Upper lobe of right lung (tissue), 1 donor: ENCODE measurements around the gene NDUFAF5. TPM values are rescaled to one million over a fixed set of nuclear protein-coding genes. Genes with fewer than 3 reads are reported as not detected.

Experiments used
- ATAC-seq: fragments of 200-7000 bp; cut with Tn5 transposase; one replicate; pipeline ENCODE4 v1.9.1; 2020; ENCODE audit warnings: mild to moderate bottlenecking, moderate library complexity
- DNase-seq: peaks from one replicate; pipeline ENCODE4 v3.0.0-alpha.2; 2020
- H3K27ac ChIP-seq: fragments of 200-600 bp; one replicate; pipeline ENCODE4 v1.8.0; 2022
- H3K27me3 ChIP-seq: fragments of 200-600 bp; one replicate; pipeline ENCODE4 v1.8.0; 2022; ENCODE audit warnings: mild to moderate bottlenecking
- H3K36me3 ChIP-seq: fragments of 200-600 bp; one replicate; pipeline ENCODE4 v1.8.0; 2022
- H3K4me1 ChIP-seq: fragments of 200-600 bp; one replicate; pipeline ENCODE4 v1.8.0; 2022
- H3K4me3 ChIP-seq: fragments of 200-600 bp; one replicate; pipeline ENCODE4 v1.8.0; 2022; ENCODE audit warnings: mild to moderate bottlenecking
- H3K9me3 ChIP-seq: fragments of 200-600 bp; one replicate; pipeline ENCODE4 v1.8.0; 2022
- intact Hi-C: fragments of 100-400 bp; cut with DNase I; formaldehyde crosslinking; loops from one replicate; pipeline ENCODE4 v1.11.0; 2022
- total RNA-seq: library from RNA; stranded (reverse); fragmentation: NEBNext Ultra II Directional; extraction: Animal tissue kit (Norgen Biotek cat#: 25700); gene quantifications from one replicate; pipeline ENCODE4 v1.2.1, GENCODE V29; 2021
- TF ChIP-seq, protein P1 (sequence below): fragments of 200-600 bp; IDR thresholded peaks from one replicate; pipeline ENCODE4 v1.8.0; 2022; ENCODE audit warnings: antibody characterized with exemption
- donor health status: DM: no; HTN: yes; CAD: no; lungs with severe emphysema.

Gene NDUFAF5
- total RNA-seq, 1 donor from 2014 or later = 20.1 TPM

DNA sequence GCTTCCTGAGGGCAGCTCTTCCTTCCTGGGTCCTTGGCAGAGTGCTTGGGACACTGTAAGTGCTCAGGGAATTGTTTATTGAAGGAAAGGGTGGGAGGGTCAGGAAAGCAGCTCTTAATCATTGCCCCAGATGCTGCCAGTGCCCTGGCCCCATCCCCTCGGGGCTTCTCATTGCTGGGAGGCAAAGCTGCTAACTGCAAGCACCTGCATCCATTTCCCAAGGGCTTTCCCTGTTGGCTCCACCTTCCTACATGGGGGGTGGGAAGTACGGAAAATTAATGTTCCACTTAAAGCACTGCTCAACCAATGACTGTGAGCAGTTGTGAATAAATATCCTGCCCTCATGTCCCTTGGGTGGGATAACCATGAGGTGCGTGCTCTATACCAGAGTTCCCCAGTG lies 56.4 kb downstream of the NDUFAF5 start:
- intact Hi-C loops = no loop called here
- no peaks in the 10 kb centered on the region for H3K36me3 ChIP-seq
- H3K9me3 ChIP-seq = no peaks in the 10 kb centered on the region
- ATAC-seq (no peak), DNase-seq (no peak)
- TF ChIP-seq, protein P1, sequence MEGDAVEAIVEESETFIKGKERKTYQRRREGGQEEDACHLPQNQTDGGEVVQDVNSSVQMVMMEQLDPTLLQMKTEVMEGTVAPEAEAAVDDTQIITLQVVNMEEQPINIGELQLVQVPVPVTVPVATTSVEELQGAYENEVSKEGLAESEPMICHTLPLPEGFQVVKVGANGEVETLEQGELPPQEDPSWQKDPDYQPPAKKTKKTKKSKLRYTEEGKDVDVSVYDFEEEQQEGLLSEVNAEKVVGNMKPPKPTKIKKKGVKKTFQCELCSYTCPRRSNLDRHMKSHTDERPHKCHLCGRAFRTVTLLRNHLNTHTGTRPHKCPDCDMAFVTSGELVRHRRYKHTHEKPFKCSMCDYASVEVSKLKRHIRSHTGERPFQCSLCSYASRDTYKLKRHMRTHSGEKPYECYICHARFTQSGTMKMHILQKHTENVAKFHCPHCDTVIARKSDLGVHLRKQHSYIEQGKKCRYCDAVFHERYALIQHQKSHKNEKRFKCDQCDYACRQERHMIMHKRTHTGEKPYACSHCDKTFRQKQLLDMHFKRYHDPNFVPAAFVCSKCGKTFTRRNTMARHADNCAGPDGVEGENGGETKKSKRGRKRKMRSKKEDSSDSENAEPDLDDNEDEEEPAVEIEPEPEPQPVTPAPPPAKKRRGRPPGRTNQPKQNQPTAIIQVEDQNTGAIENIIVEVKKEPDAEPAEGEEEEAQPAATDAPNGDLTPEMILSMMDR = no peak
- H3K27ac ChIP-seq = no peak overlapping the region
- H3K4me3 ChIP-seq = no peak overlapping the region
- H3K4me1 ChIP-seq = no peaks in the 10 kb centered on the region
- H3K27me3 ChIP-seq = no peaks in the 10 kb centered on the region

DNA sequence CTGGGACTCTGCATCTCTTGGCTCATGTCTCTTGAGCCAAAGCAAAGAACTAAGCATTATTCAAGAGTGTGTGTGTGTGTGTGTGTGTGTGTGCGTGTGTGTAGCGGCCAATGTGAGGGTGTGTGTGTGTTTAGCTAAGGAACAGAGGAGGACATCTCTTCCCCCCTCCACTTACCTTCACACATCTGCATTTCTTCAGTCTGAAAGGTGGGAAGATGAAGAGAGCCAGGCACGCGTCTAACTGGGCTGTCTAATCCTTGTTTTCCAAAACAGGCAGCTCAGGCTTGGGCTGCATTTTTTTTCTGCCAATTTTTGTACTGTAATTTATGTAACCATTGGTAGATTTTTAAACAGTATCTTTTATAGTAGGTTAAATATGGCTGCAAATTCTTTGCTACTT lies 59.5 kb downstream of the NDUFAF5 start:
- H3K36me3 ChIP-seq = no peaks in the 10 kb centered on the region
- ATAC-seq (no peak), DNase-seq (no peak)
- no peak overlapping the region for H3K4me3 ChIP-seq
- no peaks in the 10 kb centered on the region for H3K4me1 ChIP-seq
- H3K9me3 ChIP-seq = no peaks in the 10 kb centered on the region
- TF ChIP-seq, protein P1 = no peak
- no peak overlapping the region for H3K27ac ChIP-seq
- no peaks in the 10 kb centered on the region for H3K27me3 ChIP-seq
- intact Hi-C loops = no loop called here

DNA sequence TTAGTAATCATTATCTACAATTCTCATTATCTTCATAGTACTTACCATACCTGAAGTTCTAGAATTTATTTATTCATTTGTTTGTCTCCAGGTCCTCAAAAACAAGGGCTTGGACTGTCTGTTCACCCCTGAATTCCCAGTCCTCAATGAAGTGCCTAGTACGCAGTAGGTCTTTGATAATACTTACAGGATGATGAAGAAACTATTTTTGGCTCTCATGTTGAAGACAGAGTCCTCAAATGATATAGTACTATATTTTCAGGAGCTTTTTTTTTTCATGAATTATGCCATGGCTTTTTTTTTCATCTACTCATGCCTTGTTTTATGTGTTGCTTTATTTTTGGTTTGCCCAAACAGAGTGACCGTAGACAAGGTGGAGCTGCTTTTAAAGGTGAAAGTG lies 66.5 kb downstream of the NDUFAF5 start:
- H3K36me3 ChIP-seq = no peaks in the 10 kb centered on the region
- DNase-seq = no peak
- H3K4me1 ChIP-seq = peaks cover 4% of the 10 kb centered on the region
- H3K9me3 ChIP-seq = no peaks in the 10 kb centered on the region
- TF ChIP-seq, protein P1 = no peak
- no peak overlapping the region for H3K27ac ChIP-seq
- no peak overlapping the region for H3K4me3 ChIP-seq
- H3K27me3 ChIP-seq = no peaks in the 10 kb centered on the region
- intact Hi-C loops = no loop called here
- ATAC-seq = no peak

DNA sequence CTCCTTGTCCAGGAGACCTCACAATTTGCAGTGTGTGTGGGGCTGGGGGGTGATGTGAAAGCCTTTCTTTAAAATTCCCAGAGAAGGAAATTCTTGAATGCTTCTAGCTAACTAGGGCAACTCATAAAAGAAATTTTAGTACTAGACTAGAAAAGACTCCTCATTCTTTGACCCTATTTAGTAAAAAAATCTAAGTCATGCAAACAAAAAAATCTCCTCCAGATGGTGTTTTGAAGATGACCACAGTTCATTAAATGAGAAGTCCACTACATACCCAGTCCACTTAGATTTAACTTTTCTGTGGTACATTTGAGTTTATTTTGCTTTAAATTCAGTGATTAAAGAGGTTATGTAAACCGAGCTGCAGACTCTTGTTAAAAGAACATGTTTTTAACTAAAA lies 67.5 kb downstream of the NDUFAF5 start:
- H3K27ac ChIP-seq = no peak overlapping the region
- peaks cover 4% of the 10 kb centered on the region for H3K4me1 ChIP-seq
- H3K36me3 ChIP-seq = no peaks in the 10 kb centered on the region
- DNase-seq (no peak), ATAC-seq (no peak)
- no peaks in the 10 kb centered on the region for H3K9me3 ChIP-seq
- H3K27me3 ChIP-seq = no peaks in the 10 kb centered on the region
- TF ChIP-seq, protein P1 = no peak
- H3K4me3 ChIP-seq = no peak overlapping the region
- intact Hi-C loops = no loop called here

DNA sequence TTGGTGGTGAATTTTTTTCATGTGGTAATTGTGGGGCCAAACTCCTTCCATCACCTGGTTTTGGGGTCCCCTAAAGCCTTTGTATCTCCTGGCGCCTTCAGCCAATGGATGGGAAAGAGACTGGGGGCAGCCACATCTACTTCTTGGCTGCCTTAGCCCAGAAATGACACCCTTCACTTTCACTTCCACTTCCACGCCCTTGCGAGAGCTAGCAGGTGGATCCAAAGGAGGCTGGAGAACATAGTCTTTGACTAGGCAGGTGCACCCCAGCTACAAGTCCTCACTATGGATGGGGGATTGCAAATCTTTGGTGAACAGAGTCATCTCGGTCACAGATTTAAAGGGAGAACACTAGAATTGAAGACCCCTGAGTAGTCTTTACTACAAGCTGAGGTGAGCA lies 70.8 kb downstream of the NDUFAF5 start:
- H3K27me3 ChIP-seq = no peaks in the 10 kb centered on the region
- H3K36me3 ChIP-seq = no peaks in the 10 kb centered on the region
- intact Hi-C loops = no loop called here
- H3K9me3 ChIP-seq = no peaks in the 10 kb centered on the region
- TF ChIP-seq, protein P1 = no peak
- ATAC-seq (no peak), DNase-seq (no peak)
- no peak overlapping the region for H3K27ac ChIP-seq
- no peak overlapping the region for H3K4me3 ChIP-seq
- peaks cover 4% of the 10 kb centered on the region for H3K4me1 ChIP-seq

DNA sequence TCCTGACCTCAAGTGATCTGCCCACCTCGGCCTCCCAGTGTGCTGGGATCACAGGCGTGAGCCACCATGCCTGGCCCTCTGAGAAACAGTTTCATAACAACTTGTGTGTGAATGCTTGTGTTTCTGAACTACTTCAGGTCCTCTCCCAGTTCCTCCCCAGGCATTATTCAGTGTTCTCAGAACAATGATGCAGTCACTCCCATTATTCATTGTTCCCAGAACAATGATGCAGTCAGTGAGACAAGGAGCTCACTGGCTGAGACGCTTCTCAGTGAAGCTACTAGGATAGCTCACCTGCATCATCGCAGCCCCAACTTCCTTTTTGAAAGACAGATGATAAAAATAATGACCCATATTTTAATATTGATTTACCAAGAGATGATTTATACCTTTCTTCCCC lies 71.5 kb downstream of the NDUFAF5 start:
- H3K27ac ChIP-seq = no peak overlapping the region
- ATAC-seq (no peak), DNase-seq (no peak)
- H3K9me3 ChIP-seq = no peaks in the 10 kb centered on the region
- TF ChIP-seq, protein P1 = no peak
- H3K4me3 ChIP-seq = no peak overlapping the region
- intact Hi-C loops = no loop called here
- no peaks in the 10 kb centered on the region for H3K36me3 ChIP-seq
- H3K4me1 ChIP-seq = peaks cover 2% of the 10 kb centered on the region
- no peaks in the 10 kb centered on the region for H3K27me3 ChIP-seq
